ENCODE data around the gene SELENOH. TPM values are rescaled to one million over a fixed set of nuclear protein-coding genes. Genes with fewer than 3 reads are reported as not detected.
A peak's percentile ranks its signal among the peaks of the same experiment; 100 is the strongest.

The SELENOH gene
- total RNA-seq, 1 donor from 2014 or later = 139 TPM

DNA sequence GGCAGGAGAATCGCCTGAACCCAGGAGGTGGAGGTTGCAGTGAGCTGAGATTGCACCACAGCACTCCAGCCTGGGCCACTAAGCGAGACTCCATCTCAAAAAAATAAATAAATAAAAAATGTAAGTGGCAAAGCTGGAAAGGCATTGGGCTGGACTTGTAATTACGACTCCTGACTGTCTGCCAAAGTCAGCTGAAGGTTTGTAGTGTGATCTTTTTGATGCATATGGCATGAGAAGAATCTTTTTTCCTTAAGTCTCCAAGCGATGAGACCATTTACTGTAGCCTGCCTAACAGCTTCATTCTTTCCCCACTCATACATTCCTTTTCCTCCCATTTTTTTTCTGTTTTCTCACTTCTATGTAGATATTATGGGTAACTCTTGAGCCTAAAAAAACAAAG lies 45.1 kb downstream of the SELENOH start:
- DNase-seq = no peak

DNA sequence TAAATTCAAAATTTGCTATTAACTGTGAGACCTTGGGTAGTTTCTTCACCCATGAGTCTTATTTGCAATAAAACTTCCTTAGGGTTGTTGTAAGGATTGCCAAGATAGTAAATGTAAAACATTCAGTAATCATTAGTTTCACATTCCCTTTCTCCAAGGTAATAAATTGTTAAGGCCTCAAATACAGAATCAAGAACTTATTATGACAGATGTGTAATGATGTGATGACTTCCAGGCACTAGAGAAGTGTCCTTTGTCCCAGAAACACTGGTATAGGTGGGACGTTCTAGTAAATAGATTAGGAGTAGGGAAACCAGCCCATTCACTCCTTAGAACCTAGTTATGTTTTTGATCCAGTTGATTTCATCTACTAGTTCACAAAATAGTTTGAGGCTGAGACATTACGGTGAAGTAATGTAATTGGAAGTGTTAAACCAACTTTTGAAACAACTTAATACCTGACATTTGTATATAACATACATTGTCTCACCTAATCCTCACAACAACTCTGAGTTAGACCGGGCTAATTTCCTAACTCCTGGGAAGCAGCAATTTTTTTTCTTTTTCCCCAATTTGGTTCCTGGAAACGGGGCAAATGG lies 45.8 kb downstream of the SELENOH start:
- no peak for DNase-seq

DNA sequence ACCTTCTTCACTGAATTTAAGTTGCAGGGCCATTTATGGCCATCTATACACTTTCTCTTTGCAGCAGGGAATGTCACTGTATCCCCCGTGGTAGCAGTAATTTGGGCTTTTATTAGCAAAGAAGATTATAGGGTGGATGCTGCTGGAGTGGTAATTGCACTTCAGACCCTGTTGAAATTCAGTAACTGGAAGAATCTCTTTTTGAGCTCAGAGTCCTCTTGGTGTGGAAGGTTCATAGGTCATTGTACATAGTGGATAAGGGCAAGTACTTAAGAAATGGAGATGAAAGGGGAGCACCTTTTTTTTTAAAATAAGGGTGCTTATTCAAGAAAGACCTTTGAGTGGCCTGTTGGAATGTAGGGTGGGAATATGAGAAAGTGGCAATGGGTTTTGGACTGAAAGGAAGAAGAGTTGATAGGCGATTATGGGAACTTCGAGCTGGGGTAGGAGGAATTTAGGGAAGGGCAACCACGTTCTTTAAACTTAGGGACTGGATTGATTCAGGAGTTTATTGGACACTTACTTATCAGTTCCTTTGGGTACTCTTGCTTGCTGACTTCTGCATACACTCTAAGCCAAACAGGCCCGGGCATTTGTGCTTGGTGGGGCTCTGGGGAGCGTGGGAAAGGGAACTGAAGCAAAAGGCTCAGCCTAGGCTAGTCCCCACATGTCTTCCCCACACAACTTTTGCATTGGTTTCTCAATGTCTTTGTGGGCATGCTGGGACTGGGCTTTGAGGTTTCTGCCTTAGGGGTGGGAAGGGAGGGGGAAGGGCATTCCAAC lies 46.8 kb downstream of the SELENOH start:
- DNase-seq = no peak

DNA sequence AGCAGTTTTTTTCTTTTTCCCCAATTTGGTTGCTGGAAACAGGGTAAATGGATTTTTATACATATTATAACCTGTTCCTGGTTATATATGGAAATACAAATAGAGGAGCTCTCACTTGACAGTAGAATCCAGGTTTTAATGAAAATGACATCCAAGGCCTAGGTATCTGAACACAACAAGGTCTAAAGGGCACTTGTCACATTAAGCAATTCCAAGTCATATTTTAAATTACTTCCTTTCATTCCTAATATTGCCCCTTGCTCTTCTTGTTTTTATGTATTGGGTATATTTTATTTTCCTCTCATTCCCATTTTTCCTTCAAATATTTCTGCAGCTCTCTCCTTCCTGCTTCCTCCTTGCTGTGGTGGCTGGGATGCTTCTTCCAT lies 47.4 kb downstream of the SELENOH start:
- no peak for DNase-seq

DNA sequence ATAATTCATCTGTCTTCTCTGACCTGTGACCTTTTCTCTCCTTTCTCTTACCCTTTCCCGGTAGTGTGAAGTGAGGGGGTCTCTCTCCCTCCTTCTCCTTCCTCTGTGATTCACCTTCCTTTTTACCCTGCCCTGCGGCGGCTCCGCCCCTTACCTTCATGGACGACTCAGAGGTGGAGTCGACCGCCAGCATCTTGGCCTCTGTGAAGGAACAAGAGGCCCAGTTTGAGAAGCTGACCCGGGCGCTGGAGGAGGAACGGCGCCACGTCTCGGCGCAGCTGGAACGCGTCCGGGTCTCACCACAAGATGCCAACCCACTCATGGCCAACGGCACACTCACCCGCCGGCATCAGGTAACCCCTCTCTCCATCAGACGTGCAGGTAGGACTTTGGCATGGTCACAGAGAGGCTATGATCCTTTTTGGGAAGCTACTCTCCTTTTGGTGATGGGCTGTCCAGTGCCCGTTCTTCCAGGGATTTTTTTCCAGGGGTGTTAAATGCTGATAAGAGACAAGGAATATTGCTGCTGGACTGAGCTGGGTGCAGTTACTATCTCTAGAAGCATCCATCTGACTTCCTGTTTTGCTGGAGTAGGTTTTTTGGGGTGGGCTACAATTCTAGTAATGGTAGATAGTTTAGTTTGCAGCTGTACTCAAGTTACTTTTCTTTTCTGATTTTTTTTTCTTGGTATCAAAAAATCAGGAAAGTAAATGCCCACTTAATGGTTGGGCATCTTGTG lies 50.2 kb downstream of the SELENOH start:
- DNase-seq = no peak

DNA sequence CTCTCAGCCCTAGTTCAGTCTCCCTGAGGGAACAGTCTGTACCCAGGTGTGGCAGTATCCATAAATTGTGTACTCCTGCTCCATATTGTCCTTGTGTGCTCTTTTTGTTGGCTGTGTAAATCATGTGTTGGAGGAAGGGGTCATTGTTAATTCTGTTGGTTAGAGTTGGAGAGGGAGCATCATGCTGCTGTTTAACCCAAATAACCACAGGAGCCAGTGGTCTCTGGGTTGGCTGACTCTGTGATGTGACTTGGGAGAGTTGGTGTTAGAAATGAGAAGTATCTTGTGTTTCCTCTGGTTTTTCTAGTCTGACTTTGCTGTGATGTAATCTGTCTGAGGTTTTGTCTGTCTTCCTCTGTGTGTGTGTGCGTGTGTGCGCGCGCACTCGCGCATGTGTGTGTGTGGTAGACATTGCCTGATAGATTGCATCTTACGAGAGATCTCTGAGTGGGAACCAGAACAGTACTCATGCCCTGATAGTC lies 50.8 kb downstream of the SELENOH start:
- DNase-seq = peak; percentile 48

DNA sequence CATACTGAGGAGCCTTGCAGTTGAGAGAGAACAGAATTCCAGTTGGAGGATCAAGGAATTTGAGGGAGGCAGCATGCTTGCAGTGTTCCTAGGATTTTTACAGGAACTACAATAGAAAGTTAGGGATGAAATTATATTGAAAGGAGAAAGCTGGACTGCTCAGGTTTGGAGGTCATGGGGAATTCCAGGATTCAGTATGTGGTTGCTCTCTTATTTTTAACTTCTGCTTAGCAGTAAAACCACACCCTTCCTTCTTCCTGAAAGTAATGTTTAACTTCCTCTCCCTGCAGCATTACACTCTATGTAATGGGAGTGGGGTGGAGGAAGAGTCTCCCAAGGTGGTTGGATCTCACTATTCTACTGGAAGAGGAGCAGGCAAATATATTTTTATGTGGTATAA lies 51.6 kb downstream of the SELENOH start:
- peak; percentile 59 for DNase-seq

Other genes with a start within 250 kb of the SELENOH start
- 16.7 and 18.4 TPM in 2 replicates for gene SLC43A1, start 225.8 kb upstream of the SELENOH start, total RNA-seq
- 28.1 and 39.8 TPM in 2 replicates for gene TIMM10, start 210.7 kb upstream of the SELENOH start, total RNA-seq
- gene SMTNL1, start 203.9 kb upstream of the SELENOH start, total RNA-seq = not detected in 2 replicates
- 37.4 and 41.5 TPM in 2 replicates for gene UBE2L6, start 173.8 kb upstream of the SELENOH start, total RNA-seq
- 0.19 and 0.85 TPM in 2 replicates for gene SERPING1, start 143.8 kb upstream of the SELENOH start, total RNA-seq
- gene YPEL4, start 91.6 kb upstream of the SELENOH start, total RNA-seq = 0.05 TPM in 1 of 2 replicates, not detected in the other
- gene CLP1, start 83.7 kb upstream of the SELENOH start, total RNA-seq = 24.6 and 26.5 TPM in 2 replicates
- 34.0 and 55.9 TPM in 2 replicates for gene ZDHHC5, start 73.4 kb upstream of the SELENOH start, total RNA-seq
- gene MED19, start 29.3 kb upstream of the SELENOH start, total RNA-seq = 13.1 and 17.6 TPM in 2 replicates
- gene TMX2, start 28.9 kb upstream of the SELENOH start, total RNA-seq = 44.8 and 71.9 TPM in 2 replicates
- not detected in 2 replicates for gene BTBD18, start 10.3 kb downstream of the SELENOH start, total RNA-seq
- gene CTNND1, start 20.3 kb downstream of the SELENOH start, total RNA-seq = 298 and 352 TPM in 2 replicates